Activated CD8-positive, alpha-beta memory T cell treated with anti-CD3 and anti-CD28 coated beads, Interleukin-2, amount 50 U/mL, for 24 hours (primary cell): ENCODE measurements around the gene GALNT7.

Experiments used
- DNase-seq: peaks from one replicate; pipeline ENCODE4 v3.0.0-alpha.2; 2020; ENCODE audit errors: extremely low read depth

The GALNT7 gene

GRCh38 chr4:173345648-173346047, 177.0 kb downstream of the GALNT7 start:
- DNase-seq: no peak

- no peak for DNase-seq
These were observed 177.5 kb downstream of the GALNT7 start for GRCh38 chr4:173346074-173346473.

- no peak for DNase-seq
These were observed 178.9 kb downstream of the GALNT7 start for GRCh38 chr4:173347467-173347866.

DNA sequence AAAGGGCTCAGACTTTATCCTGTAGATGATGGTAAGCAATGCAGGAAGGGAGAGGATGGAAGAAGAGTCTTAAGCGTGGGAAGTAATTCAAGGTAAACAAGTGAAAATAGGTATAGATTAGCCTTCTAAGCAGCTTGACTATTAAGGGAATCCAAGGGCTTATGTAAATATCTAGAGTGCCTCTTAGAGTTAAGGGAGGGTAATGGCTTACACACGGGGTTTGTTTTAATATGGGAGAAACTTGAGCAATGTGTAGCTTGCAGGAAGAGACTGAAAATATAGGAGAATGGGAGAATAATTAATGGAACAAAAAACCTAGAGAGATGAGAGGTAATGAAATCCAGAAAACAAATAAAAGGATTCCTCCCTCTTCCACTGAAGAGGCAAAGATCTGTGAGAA, 189.3 kb downstream of the GALNT7 start:
- no peak for DNase-seq

DNA sequence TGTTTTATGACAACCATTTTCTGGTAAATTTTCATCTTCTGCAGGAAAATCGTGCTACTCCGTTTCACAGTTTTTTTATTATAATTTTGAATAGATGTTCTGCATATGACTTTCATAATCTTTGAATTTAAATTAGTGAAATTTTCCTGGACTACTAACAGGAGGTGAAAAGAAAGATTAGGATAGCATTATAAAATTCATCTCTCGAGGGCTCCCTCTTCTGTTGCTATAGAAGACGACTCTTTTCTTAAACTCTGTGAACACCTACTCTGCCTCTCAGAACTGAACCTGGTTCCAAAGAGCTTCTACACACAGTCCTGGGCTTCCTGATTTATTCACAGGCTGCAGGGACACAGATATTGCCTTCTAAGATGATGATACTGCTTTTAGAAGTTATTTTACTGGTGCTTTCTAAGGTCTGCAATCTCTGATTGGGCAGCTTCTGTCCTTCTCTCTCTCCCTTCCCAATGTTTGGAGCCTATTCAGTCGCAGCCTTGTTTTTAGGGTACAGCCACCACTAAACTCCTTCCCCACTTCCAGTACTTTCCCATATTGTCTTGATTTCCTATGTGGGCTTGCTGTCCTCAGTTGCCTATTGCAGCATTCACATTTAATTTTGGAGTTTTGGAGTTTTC, 192.1 kb downstream of the GALNT7 start:
- no peak for DNase-seq

DNA sequence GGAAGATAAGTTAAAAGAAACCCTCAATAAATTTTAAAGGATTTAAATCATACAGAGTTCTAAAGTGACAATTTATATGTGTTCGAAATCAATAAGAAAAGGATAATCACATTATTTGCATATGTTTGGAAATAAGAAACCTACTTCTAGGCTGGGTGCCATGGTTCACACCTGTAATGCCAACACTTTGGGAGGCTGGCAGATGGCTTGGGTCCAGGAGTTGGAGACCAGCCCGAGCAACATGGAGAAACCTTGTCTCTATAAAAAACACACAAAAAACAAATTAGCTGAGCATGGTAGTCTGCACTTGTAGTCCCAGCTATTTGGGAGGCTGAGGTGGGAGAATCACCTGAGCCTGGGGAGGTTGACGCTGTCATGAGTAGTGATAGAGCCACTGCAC, 194.1 kb downstream of the GALNT7 start:
- DNase-seq: no peak

DNA sequence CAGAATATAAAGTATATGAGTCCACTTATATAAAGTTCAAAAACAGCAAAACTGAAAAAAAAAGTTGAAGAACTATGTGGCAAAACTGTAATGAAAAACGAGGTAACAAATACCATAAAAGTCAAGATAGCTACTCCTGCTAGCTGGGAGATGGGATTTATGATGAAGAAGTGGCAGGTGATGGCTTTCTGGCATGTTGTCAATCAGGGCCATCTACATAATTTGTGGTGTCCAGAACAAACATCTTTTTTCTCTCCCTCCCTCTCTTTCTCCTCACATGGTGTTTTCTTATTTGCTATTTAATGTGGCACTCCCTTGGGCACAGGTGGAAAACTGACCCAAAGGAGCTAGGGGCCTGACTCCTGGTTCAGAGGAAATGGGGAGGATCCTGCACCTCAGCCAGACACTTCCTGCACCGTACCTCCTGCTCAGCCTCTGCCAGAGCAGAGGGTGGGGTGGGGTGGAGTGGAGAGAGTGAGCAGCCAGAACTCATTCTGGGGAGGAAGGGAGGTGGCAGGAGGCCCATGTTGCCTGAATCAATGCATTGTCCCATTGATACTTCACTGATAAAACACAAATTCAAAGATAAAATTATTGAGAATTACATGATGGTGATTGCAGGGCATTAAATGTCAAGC, 196.9 kb downstream of the GALNT7 start:
- no peak for DNase-seq

DNA sequence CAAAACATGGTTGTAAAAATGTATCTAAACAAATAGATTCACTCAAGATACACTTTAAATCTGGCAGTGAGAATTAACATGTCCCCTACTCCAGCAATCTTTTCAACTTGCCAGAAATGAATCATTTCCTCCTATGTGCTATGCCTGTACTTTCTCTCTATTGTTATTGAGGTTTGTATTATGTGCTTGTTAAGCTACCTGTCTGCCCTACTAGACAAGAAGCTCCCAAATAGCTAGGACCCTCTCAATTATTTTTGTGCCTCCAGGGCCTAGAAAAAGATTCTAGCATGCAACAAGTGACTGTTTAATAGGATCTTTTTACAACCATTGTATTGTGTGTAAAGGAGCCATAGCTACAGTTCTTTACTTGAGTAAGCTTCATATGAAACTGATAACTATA, 198.7 kb downstream of the GALNT7 start:
- no peak for DNase-seq

DNA sequence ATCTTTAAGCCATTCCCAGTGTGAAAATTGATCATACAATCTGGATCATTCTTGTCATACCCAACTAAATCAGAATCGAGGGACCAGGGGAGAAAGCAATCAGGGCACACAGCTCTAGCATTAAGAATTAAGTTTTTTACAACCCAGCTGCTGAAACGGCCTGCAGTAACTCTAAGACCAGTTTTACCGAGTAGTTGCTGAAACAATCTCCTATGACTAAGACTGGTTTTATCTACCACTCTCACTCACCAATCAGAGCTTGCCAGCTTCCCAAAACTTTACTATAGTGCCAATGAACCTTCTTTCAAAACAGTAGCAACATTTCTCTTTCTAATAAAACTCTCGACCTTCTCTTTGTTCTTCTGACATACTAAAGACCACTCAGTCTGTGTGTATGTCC, 199.3 kb downstream of the GALNT7 start:
- DNase-seq: no peak

GRCh38 chr4:173370130-173370476, 201.5 kb downstream of the GALNT7 start:
- DNase-seq: peak; percentile 27

DNA sequence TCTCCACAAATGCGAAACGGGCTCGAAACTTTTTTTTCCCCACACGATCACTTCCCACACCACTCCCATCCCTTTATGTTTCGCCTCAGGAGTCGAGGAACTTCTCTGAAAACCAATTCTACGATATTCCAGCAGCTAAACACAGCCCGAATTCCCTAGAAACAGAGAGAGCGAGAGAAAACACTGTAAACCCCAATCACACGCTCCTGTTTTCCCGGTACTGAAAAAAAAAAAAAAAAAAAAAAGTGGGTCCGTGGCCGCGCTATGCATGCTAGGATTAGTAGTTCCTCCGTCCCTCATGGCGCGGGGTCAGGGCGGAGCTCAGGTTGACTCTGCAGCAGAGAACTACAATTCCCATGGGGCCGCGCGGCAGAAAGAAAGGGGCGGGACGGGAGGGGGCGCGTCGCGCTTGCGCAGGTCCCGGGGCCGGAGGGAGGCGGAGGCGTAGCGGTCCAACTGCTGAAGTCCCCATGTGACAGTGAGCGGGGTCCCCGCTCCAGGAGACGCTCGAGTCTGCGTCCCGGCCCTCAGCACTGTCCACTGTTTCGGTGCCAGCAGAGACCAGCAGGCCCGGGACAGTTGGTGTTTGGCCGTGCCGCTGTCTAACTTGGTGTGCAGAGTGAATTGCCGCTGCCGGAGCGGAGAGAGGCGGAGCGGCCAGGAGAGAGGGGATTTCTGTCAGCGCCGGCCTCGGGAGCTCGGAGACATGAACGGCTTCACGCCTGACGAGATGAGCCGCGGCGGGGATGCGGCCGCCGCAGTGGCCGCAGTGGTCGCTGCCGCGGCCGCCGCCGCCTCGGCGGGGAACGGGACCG, 202.1 kb downstream of the GALNT7 start, which contains the start of gene SAP30:
TSS of gene SAP30 (plus strand) at position 478 of the 815 bp plus-strand sequence. CDS start at position 707, 229 bp downstream.
- DNase-seq: peak; percentile 93

GRCh38 chr4:173371292-173372192, 202.9 kb downstream of the GALNT7 start:
- no peak for DNase-seq
